HEK293 (cell line): ENCODE measurements around the gene TICRR.

Experiments used
- GLI2 ChIP-seq: fragments of 450-650 bp; formaldehyde crosslinking; IDR thresholded peaks from 2 replicates; pipeline ENCODE4; 2017; ENCODE audit warnings: missing biosample characterization, missing genetic modification characterization, low read depth, borderline replicate concordance
- YY1 ChIP-seq: fragments of 450-650 bp; formaldehyde crosslinking; IDR thresholded peaks from 2 replicates; pipeline ENCODE4 v1.5.1; 2018; ENCODE audit warnings: missing biosample characterization, missing genetic modification characterization
- ZNF23 ChIP-seq: fragments of 450-650 bp; formaldehyde crosslinking; IDR thresholded peaks from 2 replicates; pipeline ENCODE4 v1.5.1; 2016; ENCODE audit warnings: missing biosample characterization, missing genetic modification characterization, borderline replicate concordance
- ZNF571 ChIP-seq: fragments of 450-650 bp; formaldehyde crosslinking; IDR thresholded peaks from 2 replicates; pipeline ENCODE4 v1.5.0; 2017; ENCODE audit warnings: missing biosample characterization, missing genetic modification characterization
- ZNF629 ChIP-seq: fragments of 450-650 bp; formaldehyde crosslinking; IDR thresholded peaks from 2 replicates; pipeline ENCODE4 v1.5.1; 2017; ENCODE audit warnings: missing biosample characterization, missing genetic modification characterization
- TF ChIP-seq, protein P1 (sequence below): fragments of 450-650 bp; formaldehyde crosslinking; IDR thresholded peaks from 2 replicates; pipeline ENCODE4 v1.5.1; 2016; ENCODE audit warnings: missing biosample characterization, missing genetic modification characterization
- TF ChIP-seq, protein P2 (sequence below): fragments of 450-650 bp; formaldehyde crosslinking; IDR thresholded peaks from 2 replicates; pipeline ENCODE4 v1.5.1; 2017; ENCODE audit warnings: missing biosample characterization, missing genetic modification characterization
- TF ChIP-seq, protein P3 (sequence below): fragments of 450-650 bp; formaldehyde crosslinking; IDR thresholded peaks from 2 replicates; pipeline ENCODE4 v1.5.1; 2016; ENCODE audit warnings: missing biosample characterization, missing genetic modification characterization
- TF ChIP-seq, protein P4 (sequence below): fragments of 450-650 bp; formaldehyde crosslinking; IDR thresholded peaks from 2 replicates; pipeline ENCODE4 v1.5.1; 2016; ENCODE audit warnings: missing biosample characterization, missing genetic modification characterization

DNA sequence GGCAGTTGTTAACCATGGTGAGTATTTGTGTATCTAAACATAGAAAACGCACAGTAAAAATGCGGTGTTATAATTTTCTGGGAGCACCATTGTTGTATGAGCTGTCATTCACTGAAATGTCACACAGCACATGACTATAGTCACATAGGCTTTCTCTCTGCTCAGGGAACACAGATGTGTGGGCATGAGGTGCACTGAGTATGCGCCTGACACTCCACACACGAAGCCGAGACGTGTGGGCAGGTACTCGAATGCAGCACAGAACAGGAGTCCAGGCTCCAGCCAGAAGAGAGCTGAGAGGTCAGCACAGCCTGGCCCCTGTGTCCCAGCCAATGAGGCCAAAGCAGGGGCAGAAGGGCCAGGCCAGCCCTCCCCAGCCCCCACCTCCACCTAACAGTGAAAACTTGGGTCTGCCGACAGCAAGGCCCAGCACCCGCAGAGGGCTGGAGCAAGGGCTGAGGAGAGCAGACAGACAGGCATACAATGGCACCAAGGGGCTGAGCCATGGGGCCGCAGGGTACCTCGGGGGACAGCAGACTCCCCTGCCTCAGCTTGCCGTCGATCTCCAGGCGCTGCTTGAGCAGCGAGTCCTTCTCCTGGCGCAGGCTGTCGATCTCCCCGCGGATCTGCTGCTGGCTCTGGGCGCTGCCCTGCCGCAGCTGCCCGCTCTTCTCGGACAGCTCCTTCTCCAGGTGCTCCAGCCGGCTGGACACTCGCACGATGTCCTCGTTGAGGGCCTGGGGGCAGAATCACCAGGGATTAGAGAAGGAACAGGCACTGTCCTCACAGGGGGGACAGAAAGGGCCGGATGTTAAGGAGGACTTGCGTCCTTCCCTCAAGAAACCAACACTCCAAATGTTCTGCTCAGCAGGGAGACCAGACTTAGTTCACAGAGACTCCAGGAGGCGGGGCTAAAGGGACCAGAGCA lies 56.0 kb downstream of the TICRR start:
- TF ChIP-seq, protein P1, sequence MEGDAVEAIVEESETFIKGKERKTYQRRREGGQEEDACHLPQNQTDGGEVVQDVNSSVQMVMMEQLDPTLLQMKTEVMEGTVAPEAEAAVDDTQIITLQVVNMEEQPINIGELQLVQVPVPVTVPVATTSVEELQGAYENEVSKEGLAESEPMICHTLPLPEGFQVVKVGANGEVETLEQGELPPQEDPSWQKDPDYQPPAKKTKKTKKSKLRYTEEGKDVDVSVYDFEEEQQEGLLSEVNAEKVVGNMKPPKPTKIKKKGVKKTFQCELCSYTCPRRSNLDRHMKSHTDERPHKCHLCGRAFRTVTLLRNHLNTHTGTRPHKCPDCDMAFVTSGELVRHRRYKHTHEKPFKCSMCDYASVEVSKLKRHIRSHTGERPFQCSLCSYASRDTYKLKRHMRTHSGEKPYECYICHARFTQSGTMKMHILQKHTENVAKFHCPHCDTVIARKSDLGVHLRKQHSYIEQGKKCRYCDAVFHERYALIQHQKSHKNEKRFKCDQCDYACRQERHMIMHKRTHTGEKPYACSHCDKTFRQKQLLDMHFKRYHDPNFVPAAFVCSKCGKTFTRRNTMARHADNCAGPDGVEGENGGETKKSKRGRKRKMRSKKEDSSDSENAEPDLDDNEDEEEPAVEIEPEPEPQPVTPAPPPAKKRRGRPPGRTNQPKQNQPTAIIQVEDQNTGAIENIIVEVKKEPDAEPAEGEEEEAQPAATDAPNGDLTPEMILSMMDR (tag by site-specific recombination): no peak
- TF ChIP-seq ZNF629 (tag by site-specific recombination) (no peak), ZNF23 (tag by site-specific recombination) (no peak), GLI2 (no peak), ZNF571 (tag by site-specific recombination) (no peak), YY1 (tag by site-specific recombination) (no peak)
- TF ChIP-seq, protein P2, sequence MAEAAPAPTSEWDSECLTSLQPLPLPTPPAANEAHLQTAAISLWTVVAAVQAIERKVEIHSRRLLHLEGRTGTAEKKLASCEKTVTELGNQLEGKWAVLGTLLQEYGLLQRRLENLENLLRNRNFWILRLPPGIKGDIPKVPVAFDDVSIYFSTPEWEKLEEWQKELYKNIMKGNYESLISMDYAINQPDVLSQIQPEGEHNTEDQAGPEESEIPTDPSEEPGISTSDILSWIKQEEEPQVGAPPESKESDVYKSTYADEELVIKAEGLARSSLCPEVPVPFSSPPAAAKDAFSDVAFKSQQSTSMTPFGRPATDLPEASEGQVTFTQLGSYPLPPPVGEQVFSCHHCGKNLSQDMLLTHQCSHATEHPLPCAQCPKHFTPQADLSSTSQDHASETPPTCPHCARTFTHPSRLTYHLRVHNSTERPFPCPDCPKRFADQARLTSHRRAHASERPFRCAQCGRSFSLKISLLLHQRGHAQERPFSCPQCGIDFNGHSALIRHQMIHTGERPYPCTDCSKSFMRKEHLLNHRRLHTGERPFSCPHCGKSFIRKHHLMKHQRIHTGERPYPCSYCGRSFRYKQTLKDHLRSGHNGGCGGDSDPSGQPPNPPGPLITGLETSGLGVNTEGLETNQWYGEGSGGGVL (tag by site-specific recombination): no peak
- TF ChIP-seq, protein P3, sequence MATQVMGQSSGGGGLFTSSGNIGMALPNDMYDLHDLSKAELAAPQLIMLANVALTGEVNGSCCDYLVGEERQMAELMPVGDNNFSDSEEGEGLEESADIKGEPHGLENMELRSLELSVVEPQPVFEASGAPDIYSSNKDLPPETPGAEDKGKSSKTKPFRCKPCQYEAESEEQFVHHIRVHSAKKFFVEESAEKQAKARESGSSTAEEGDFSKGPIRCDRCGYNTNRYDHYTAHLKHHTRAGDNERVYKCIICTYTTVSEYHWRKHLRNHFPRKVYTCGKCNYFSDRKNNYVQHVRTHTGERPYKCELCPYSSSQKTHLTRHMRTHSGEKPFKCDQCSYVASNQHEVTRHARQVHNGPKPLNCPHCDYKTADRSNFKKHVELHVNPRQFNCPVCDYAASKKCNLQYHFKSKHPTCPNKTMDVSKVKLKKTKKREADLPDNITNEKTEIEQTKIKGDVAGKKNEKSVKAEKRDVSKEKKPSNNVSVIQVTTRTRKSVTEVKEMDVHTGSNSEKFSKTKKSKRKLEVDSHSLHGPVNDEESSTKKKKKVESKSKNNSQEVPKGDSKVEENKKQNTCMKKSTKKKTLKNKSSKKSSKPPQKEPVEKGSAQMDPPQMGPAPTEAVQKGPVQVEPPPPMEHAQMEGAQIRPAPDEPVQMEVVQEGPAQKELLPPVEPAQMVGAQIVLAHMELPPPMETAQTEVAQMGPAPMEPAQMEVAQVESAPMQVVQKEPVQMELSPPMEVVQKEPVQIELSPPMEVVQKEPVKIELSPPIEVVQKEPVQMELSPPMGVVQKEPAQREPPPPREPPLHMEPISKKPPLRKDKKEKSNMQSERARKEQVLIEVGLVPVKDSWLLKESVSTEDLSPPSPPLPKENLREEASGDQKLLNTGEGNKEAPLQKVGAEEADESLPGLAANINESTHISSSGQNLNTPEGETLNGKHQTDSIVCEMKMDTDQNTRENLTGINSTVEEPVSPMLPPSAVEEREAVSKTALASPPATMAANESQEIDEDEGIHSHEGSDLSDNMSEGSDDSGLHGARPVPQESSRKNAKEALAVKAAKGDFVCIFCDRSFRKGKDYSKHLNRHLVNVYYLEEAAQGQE: no peak
- TF ChIP-seq, protein P4, sequence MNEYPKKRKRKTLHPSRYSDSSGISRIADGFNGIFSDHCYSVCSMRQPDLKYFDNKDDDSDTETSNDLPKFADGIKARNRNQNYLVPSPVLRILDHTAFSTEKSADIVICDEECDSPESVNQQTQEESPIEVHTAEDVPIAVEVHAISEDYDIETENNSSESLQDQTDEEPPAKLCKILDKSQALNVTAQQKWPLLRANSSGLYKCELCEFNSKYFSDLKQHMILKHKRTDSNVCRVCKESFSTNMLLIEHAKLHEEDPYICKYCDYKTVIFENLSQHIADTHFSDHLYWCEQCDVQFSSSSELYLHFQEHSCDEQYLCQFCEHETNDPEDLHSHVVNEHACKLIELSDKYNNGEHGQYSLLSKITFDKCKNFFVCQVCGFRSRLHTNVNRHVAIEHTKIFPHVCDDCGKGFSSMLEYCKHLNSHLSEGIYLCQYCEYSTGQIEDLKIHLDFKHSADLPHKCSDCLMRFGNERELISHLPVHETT (tag by site-specific recombination): no peak
